ENCODE data around the gene LBX1. TPM values are rescaled to one million over a fixed set of nuclear protein-coding genes. Genes with fewer than 3 reads are reported as not detected.

Gene LBX1
- total and polyA plus RNA-seq, 3 donors from 2014 or later = 0.12 TPM; not detected in 2

GRCh38 chr10:101250136-101250535 is 20.9 kb upstream of the LBX1 start:
- no peak for DNase-seq
- TF ChIP-seq POLR2A (IDR thresholded peaks at IDR 0.05) (no peak), CTCF (IDR thresholded peaks at IDR 0.05) (no peak)

DNA sequence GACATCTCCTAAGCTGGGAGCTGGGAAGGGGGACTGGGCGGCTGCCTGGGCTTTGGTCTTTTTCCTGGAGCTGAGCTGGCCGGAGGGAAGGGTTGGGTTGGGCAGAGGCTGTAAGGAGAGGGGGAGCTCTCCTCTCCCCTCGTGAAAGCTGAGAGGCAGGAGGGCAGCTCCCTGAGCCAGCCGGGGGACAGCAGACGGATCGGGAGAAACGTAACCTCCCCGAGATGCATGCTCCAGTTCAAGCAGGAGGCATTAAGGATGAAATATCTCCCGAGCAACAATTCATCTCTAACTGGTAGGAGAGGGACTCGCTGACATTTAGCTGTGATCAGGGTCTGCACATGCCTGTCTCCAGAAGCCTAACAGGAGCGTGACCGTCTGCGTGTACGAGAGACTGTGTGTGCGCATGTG is 19.9 kb upstream of the LBX1 start:
- 41 to 42% methylated on average over 14 to 15 of the region's 15 CpGs for WGBS, 2 donors
- Histone ChIP-seq H3K9me3 (no peaks in the 10 kb centered on the region), H3K4me3 (no peak overlapping the region), H3K4me1 (no peaks in the 10 kb centered on the region), H3K27me3 (no peaks in the 10 kb centered on the region), H3K27ac (no peak overlapping the region), H3K36me3 (ENCODE audit: low read depth, missing control alignments) (no peaks in the 10 kb centered on the region)
- no peak for DNase-seq
- intact Hi-C loops (cut with DNase I; ENCODE audit: low total_unique reads) = no loop called here
- no peak for TF ChIP-seq CTCF (IDR thresholded peaks at IDR 0.05)

More at GRCh38 chr10:101250136-101250535, 20.9 kb upstream of the LBX1 start:
- WGBS, 2 donors = 75 to 86% methylated on average over 7 of the region's 7 CpGs
- Histone ChIP-seq H3K9me3 (no peaks in the 10 kb centered on the region), H3K4me3 (no peak overlapping the region), H3K27ac (no peak overlapping the region), H3K27me3 (no peaks in the 10 kb centered on the region), H3K4me1 (no peaks in the 10 kb centered on the region), H3K36me3 (ENCODE audit: low read depth, missing control alignments) (no peaks in the 10 kb centered on the region)
- intact Hi-C loops (cut with DNase I; ENCODE audit: low total_unique reads) = no loop called here

DNA sequence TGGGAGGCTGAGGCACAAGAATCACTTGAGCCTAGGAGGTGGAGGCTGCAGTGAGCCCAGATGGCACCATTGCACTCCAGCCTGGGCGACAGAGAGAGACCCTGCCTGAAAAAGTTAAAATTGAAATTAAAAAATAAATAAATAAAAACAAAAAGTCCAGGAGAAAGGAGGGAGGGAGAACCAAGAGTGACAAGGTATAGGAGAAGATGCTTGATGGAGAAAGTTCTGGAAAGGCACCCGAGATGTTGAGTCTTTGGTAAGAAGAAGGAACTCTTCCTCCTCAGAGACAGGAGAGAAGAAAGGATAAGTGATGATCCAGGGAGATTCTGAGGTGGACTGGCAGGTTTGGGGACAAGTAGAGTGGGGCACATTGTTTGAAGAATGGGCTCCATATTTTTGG is 17.4 kb upstream of the LBX1 start:
- H3K4me1 ChIP-seq = no peaks in the 10 kb centered on the region
- no peaks in the 10 kb centered on the region for H3K36me3 ChIP-seq (ENCODE audit: low read depth, missing control alignments)
- H3K4me3 ChIP-seq = no peak overlapping the region
- intact Hi-C loops (cut with DNase I; ENCODE audit: low total_unique reads) = no loop called here
- no peak overlapping the region for H3K27ac ChIP-seq
- WGBS, 2 donors = 88 to 95% methylated on average over 2 of the region's 2 CpGs
- no peak for DNase-seq
- no peaks in the 10 kb centered on the region for H3K27me3 ChIP-seq
- no peak for TF ChIP-seq POLR2A (IDR thresholded peaks at IDR 0.05)
- TF ChIP-seq CTCF (IDR thresholded peaks at IDR 0.05) = no peak
- H3K9me3 ChIP-seq = no peaks in the 10 kb centered on the region

DNA sequence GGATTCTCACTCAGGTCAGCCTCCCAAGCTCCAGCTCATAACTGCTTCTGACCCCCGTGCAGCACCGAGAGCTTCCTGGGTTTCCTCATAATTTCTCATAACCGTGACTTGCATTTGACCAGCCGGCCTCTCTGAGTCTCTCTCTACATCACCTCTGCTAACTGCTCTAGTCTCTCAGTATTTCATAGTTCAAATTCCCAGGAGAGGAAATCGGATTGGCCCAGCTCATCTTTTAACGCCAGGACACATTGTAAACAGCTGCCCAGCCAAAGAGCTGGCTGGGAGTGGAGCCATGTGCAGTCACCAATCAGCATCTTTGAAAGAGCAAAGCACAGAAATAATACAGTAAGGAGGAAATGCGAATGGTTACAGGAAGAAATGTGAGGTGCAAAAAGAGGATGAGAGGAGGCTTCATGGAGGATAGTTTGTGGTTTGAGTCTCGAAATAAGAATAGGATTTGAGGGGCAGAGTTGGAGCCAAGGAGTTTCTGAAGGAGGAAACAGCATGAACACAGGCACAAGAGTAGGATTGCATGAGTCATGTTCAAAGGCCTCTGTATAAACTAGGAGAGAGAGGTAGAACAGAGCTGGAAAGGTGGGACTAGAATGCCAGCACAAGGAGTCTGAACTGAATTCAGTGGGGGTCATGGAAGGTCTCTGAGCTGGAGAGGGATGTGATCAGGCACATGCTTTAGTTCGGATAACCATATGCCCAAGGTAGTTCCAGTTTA is 15.2 kb upstream of the LBX1 start:
- WGBS, 2 donors = 53 to 64% methylated on average over 9 of the region's 9 CpGs
- H3K27me3 ChIP-seq = no peaks in the 10 kb centered on the region

More for the DNA sequence above, 15.2 kb upstream of the LBX1 start:
- Histone ChIP-seq H3K4me1 (no peaks in the 10 kb centered on the region), H3K27ac (no peak overlapping the region), H3K9me3 (no peaks in the 10 kb centered on the region), H3K4me3 (no peak overlapping the region), H3K36me3 (ENCODE audit: low read depth, missing control alignments) (no peaks in the 10 kb centered on the region)
- no peak for DNase-seq
- no peak for TF ChIP-seq POLR2A (IDR thresholded peaks at IDR 0.05)
- no peak for TF ChIP-seq CTCF (IDR thresholded peaks at IDR 0.05)
- intact Hi-C loops (cut with DNase I; ENCODE audit: low total_unique reads) = no loop called here
